NB4 (cell line): ENCODE data around the gene ACTN3.

Experiments
- DNase-seq: peaks from one replicate; pipeline ENCODE4 v3.0.0; 2010; ENCODE audit warnings: low read depth
- H3K4me3 ChIP-seq: one replicate; pipeline ENCODE4 v1.5.1; 2011; ENCODE audit warnings: mild to moderate bottlenecking, low read depth, low read length, moderate library complexity
- CTCF ChIP-seq: IDR thresholded peaks from one replicate; pipeline ENCODE4 v1.5.1; 2012; ENCODE audit warnings: low read depth, low read length
- MYC ChIP-seq: IDR thresholded peaks from 2 replicates; pipeline ENCODE4 v1.6.1; 2011; ENCODE audit warnings: low read depth, low read length
- POLR2A ChIP-seq: IDR thresholded peaks from 2 replicates; pipeline ENCODE4 v1.6.1; 2011; ENCODE audit warnings: mild to moderate bottlenecking; ENCODE audit not compliant: insufficient read length; ENCODE audit errors: extremely low read depth
- TF ChIP-seq, protein P1 (sequence below): IDR thresholded peaks from 2 replicates; pipeline ENCODE4 v1.6.1; 2011; ENCODE audit warnings: low read depth, low read length

ACTN3 gene

GRCh38 chr11:66555416-66555815 is 8.7 kb downstream of the ACTN3 start:
- TF ChIP-seq POLR2A: no peak
- TF ChIP-seq CTCF: no peak
- no peak for DNase-seq
- H3K4me3 ChIP-seq: no peak overlapping the region

GRCh38 chr11:66556086-66556485 is 9.4 kb downstream of the ACTN3 start:
- TF ChIP-seq CTCF (no peak), POLR2A (no peak), MYC (no peak)
- TF ChIP-seq, protein P1, sequence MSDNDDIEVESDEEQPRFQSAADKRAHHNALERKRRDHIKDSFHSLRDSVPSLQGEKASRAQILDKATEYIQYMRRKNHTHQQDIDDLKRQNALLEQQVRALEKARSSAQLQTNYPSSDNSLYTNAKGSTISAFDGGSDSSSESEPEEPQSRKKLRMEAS: no peak
- DNase-seq: no peak
- H3K4me3 ChIP-seq: no peak overlapping the region

DNA sequence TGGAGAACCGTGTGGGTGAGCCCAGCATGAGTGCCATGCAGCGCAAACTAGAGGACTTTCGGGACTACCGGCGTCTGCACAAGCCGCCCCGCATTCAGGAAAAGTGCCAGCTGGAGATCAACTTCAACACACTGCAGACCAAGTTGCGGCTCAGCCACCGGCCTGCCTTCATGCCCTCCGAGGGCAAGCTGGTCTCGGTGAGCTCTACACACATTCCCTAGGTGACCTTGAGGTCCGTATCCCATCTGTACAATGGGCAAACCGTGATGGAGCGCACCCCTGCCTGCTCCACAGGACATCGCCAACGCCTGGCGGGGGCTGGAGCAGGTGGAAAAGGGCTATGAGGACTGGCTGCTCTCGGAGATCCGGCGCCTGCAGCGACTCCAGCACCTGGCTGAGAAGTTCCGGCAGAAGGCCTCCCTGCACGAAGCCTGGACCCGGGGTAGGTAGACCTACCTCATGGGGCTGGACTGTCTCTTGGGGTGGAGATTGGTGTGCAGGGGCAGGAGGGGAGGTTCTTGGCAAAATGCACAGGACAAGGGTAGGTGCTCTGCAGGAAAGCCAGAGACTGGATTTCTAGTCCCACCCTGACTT is 11.1 kb downstream of the ACTN3 start:
- TF ChIP-seq MYC (no peak), POLR2A (no peak), CTCF (no peak)
- TF ChIP-seq, protein P1: no peak
- no peak overlapping the region for H3K4me3 ChIP-seq
- DNase-seq: no peak

DNA sequence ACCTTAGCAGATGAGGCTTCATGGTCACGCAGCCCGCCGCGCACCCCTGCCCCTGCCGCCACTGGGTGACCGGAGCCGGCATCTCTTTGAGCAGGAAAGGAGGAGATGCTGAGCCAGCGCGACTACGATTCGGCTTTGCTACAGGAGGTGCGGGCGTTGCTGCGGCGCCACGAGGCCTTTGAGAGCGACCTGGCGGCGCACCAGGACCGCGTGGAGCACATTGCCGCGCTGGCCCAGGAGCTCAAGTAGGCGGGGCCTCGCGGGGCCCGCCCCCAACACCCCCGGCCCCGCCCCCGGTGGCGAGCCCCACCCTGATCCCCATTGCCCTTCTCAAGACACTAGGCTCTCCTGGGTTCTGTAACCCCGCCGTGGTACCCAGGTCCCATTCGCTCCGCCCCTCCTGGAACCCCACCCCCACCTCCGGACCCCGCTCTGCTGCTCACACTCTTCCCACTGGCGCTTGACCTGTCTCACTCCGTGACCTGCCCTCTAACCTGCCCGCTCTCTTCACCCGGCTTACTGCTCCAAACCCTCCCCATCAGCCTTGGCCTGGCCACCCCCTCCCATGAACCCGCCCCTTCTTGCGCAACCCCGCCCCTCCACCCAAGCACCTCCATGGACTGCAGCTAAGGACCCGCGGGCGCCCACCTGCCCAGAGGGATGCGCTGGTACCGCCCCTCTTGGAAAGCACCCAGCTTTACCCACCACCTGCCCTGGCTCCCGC is 12.6 kb downstream of the ACTN3 start:
- no peak for TF ChIP-seq CTCF
- TF ChIP-seq MYC: no peak
- TF ChIP-seq, protein P1: no peak
- TF ChIP-seq POLR2A: no peak
- H3K4me3 ChIP-seq: no peak overlapping the region
- DNase-seq: no peak

GRCh38 chr11:66559866-66560676 is 13.4 kb downstream of the ACTN3 start:
- H3K4me3 ChIP-seq: no peak overlapping the region
- no peak for DNase-seq
- TF ChIP-seq CTCF: no peak
- TF ChIP-seq POLR2A: no peak
- TF ChIP-seq, protein P1: no peak
- TF ChIP-seq MYC: no peak
